GM23338 (cell line): Measurements from ENCODE around the gene EHD4.

Experiments
- CREB1 ChIP-seq: fragments of 250-450 bp; sonication (Bioruptor Pico); IDR thresholded peaks from 2 replicates; pipeline ENCODE4 v1.5.0; 2020; ENCODE audit warnings: low read depth, mild to moderate bottlenecking, moderate library complexity
- EZH2 ChIP-seq: fragments of 200-600 bp; sonication (generic); IDR thresholded peaks from one replicate; pipeline ENCODE4 v1.8.0; 2017; ENCODE audit warnings: antibody characterized with exemption, mild to moderate bottlenecking, low read depth; ENCODE audit not compliant: unreplicated experiment
- EZH2phosphoT487 ChIP-seq: fragments of 200-600 bp; sonication (generic); IDR thresholded peaks from one replicate; pipeline ENCODE4 v1.8.1; 2018; ENCODE audit warnings: antibody characterized with exemption; ENCODE audit not compliant: unreplicated experiment
- JUNB ChIP-seq: IDR thresholded peaks from one replicate; pipeline ENCODE4 v1.6.1; 2016; ENCODE audit warnings: antibody characterized with exemption; ENCODE audit not compliant: unreplicated experiment
- NANOG ChIP-seq: IDR thresholded peaks from 2 replicates; pipeline ENCODE4 v1.6.1; 2016; ENCODE audit warnings: antibody characterized with exemption, borderline replicate concordance
- POLR2AphosphoS5 ChIP-seq: IDR thresholded peaks from 2 replicates; pipeline ENCODE4 v1.6.1; 2016; ENCODE audit warnings: antibody characterized with exemption, low read depth
- STAT1 ChIP-seq: IDR thresholded peaks from one replicate; pipeline ENCODE4 v1.6.1; 2016; ENCODE audit warnings: antibody characterized with exemption; ENCODE audit not compliant: unreplicated experiment
- ZNF331 ChIP-seq: fragments of 250-450 bp; sonication (Bioruptor Pico); IDR thresholded peaks from 2 replicates; pipeline ENCODE4 v1.5.0; 2020; ENCODE audit warnings: low read depth, mild to moderate bottlenecking, moderate library complexity
- TF ChIP-seq, protein P1 (sequence below), 2 experiments: fragments of 200-600 bp in 1 of 2; sonication (generic) in 1 of 2; conservative IDR thresholded peaks; 2 replicates each; pipeline versions ENCODE4 v1.5.1 to v1.6.1; 2016 to 2017; ENCODE audit warnings: antibody characterized with exemption in 2 of 2, low read depth in 2 of 2, mild to moderate bottlenecking in 2 of 2, moderate library complexity in 1 of 2
- TF ChIP-seq, protein P2 (sequence below): IDR thresholded peaks from one replicate; pipeline ENCODE4 v1.6.1; 2018; ENCODE audit warnings: antibody characterized with exemption; ENCODE audit not compliant: unreplicated experiment
- TF ChIP-seq, protein P3 (sequence below): IDR thresholded peaks from 2 replicates; pipeline ENCODE4 v1.6.1; 2016; ENCODE audit warnings: antibody characterized with exemption

DNA sequence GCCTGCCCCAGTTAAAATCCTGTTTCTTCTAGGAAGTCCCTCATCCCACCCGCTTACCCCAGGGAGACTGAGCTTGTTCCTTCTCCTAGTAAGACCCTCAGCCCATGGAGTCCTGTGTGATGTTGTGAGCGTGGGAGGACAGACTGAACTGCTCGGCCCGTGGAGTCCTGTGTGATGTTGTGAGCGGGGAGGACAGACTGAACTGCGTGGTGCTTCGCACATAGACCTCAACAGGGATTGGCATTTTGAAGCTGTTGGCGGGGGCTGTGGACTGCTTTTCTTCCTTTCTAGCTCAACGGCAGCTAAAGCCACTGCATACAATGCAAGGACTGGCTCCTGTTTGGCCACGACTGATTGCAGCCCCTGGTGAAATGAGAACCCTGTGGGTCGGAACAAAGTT lies 76.9 kb downstream of the EHD4 start:
- TF ChIP-seq, protein P1, sequence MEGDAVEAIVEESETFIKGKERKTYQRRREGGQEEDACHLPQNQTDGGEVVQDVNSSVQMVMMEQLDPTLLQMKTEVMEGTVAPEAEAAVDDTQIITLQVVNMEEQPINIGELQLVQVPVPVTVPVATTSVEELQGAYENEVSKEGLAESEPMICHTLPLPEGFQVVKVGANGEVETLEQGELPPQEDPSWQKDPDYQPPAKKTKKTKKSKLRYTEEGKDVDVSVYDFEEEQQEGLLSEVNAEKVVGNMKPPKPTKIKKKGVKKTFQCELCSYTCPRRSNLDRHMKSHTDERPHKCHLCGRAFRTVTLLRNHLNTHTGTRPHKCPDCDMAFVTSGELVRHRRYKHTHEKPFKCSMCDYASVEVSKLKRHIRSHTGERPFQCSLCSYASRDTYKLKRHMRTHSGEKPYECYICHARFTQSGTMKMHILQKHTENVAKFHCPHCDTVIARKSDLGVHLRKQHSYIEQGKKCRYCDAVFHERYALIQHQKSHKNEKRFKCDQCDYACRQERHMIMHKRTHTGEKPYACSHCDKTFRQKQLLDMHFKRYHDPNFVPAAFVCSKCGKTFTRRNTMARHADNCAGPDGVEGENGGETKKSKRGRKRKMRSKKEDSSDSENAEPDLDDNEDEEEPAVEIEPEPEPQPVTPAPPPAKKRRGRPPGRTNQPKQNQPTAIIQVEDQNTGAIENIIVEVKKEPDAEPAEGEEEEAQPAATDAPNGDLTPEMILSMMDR (conservative IDR thresholded peaks at IDR 0.05; ENCODE audit: low read depth in 2 of 2): no peak
- TF ChIP-seq STAT1 (no peak), POLR2AphosphoS5 (no peak), EZH2phosphoT487 (no peak), EZH2 (no peak), JUNB (no peak), CREB1 (CRISPR knock-in tag) (no peak), NANOG (no peak), ZNF331 (CRISPR knock-in tag) (no peak)
- TF ChIP-seq, protein P2, sequence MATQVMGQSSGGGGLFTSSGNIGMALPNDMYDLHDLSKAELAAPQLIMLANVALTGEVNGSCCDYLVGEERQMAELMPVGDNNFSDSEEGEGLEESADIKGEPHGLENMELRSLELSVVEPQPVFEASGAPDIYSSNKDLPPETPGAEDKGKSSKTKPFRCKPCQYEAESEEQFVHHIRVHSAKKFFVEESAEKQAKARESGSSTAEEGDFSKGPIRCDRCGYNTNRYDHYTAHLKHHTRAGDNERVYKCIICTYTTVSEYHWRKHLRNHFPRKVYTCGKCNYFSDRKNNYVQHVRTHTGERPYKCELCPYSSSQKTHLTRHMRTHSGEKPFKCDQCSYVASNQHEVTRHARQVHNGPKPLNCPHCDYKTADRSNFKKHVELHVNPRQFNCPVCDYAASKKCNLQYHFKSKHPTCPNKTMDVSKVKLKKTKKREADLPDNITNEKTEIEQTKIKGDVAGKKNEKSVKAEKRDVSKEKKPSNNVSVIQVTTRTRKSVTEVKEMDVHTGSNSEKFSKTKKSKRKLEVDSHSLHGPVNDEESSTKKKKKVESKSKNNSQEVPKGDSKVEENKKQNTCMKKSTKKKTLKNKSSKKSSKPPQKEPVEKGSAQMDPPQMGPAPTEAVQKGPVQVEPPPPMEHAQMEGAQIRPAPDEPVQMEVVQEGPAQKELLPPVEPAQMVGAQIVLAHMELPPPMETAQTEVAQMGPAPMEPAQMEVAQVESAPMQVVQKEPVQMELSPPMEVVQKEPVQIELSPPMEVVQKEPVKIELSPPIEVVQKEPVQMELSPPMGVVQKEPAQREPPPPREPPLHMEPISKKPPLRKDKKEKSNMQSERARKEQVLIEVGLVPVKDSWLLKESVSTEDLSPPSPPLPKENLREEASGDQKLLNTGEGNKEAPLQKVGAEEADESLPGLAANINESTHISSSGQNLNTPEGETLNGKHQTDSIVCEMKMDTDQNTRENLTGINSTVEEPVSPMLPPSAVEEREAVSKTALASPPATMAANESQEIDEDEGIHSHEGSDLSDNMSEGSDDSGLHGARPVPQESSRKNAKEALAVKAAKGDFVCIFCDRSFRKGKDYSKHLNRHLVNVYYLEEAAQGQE: no peak
- TF ChIP-seq, protein P3, sequence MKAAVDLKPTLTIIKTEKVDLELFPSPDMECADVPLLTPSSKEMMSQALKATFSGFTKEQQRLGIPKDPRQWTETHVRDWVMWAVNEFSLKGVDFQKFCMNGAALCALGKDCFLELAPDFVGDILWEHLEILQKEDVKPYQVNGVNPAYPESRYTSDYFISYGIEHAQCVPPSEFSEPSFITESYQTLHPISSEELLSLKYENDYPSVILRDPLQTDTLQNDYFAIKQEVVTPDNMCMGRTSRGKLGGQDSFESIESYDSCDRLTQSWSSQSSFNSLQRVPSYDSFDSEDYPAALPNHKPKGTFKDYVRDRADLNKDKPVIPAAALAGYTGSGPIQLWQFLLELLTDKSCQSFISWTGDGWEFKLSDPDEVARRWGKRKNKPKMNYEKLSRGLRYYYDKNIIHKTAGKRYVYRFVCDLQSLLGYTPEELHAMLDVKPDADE: no peak
